Trophoblast cell (in vitro differentiated cells and primary cell): Measurements from ENCODE around the gene NR1H2.

Experiments
- DNase-seq, 2 donors: peaks; one replicate each; pipeline ENCODE4 v3.0.0-alpha.2; 2016
- H2AFZ ChIP-seq: 2 replicates; pipeline ENCODE4 v1.6.1; 2013; ENCODE audit warnings: low read length, moderate library complexity, mild to moderate bottlenecking; ENCODE audit not compliant: insufficient read depth, poor library complexity
- H2AK5ac ChIP-seq: 2 replicates; pipeline ENCODE4 v1.6.1; 2013; ENCODE audit warnings: mild to moderate bottlenecking, low read length
- H2BK120ac ChIP-seq: 2 replicates; pipeline ENCODE4 v1.6.1; 2013; ENCODE audit warnings: low read length, mild to moderate bottlenecking, moderate library complexity; ENCODE audit not compliant: insufficient read depth, poor library complexity
- H2BK12ac ChIP-seq: 2 replicates; pipeline ENCODE4 v1.6.1; 2013; ENCODE audit warnings: mild to moderate bottlenecking, low read length, moderate library complexity
- H2BK5ac ChIP-seq: 2 replicates; pipeline ENCODE4 v1.6.1; 2013; ENCODE audit warnings: low read length, low read depth, moderate library complexity, mild to moderate bottlenecking; ENCODE audit not compliant: poor library complexity
- H3K14ac ChIP-seq: 2 replicates; pipeline ENCODE4 v1.6.1; 2013; ENCODE audit warnings: mild to moderate bottlenecking, low read length
- H3K18ac ChIP-seq: 2 replicates; pipeline ENCODE4 v1.6.1; 2013; ENCODE audit warnings: mild to moderate bottlenecking, low read length
- H3K23ac ChIP-seq: 2 replicates; pipeline ENCODE4 v1.6.1; 2013; ENCODE audit warnings: low read length
- H3K27ac ChIP-seq: 2 replicates; pipeline ENCODE4 v1.5.1; 2013; ENCODE audit warnings: low read depth, mild to moderate bottlenecking, inconsistent platforms, low read length, moderate library complexity
- H3K27me3 ChIP-seq: 2 replicates; pipeline ENCODE4 v1.6.1; 2013; ENCODE audit warnings: inconsistent platforms, mild to moderate bottlenecking, low read length, moderate library complexity; ENCODE audit not compliant: insufficient read depth
- H3K36me3 ChIP-seq, 2 experiments: 1 replicate in 1 of 2; 2 replicates in 1 of 2; pipeline ENCODE4 v1.6.1; 2013; ENCODE audit warnings: low read length in 2 of 2, mild to moderate bottlenecking in 2 of 2, moderate library complexity in 1 of 2; ENCODE audit not compliant: insufficient read depth in 2 of 2, control insufficient read depth in 1 of 2
- H3K4ac ChIP-seq: 2 replicates; pipeline ENCODE4 v1.6.1; 2013; ENCODE audit warnings: low read depth, mild to moderate bottlenecking, low read length, moderate library complexity
- H3K4me1 ChIP-seq, 2 experiments: 1 replicate in 1 of 2; 2 replicates in 1 of 2; pipeline ENCODE4 v1.6.1; 2013; ENCODE audit warnings: low read length in 2 of 2, mild to moderate bottlenecking in 2 of 2, moderate library complexity in 1 of 2; ENCODE audit not compliant: insufficient read depth in 2 of 2, control insufficient read depth in 1 of 2
- H3K4me2 ChIP-seq: 2 replicates; pipeline ENCODE4 v1.6.1; 2013; ENCODE audit warnings: inconsistent platforms, mild to moderate bottlenecking, low read length, moderate library complexity
- H3K4me3 ChIP-seq: 2 replicates; pipeline ENCODE4 v1.5.1; 2013; ENCODE audit warnings: mild to moderate bottlenecking, low read depth, low read length, inconsistent platforms
- H3K79me1 ChIP-seq: one replicate; pipeline ENCODE4 v1.6.1; 2013; ENCODE audit warnings: low read length
- H3K79me2 ChIP-seq: 2 replicates; pipeline ENCODE4 v1.6.1; 2013; ENCODE audit warnings: low read length, mild to moderate bottlenecking; ENCODE audit not compliant: control insufficient read depth, insufficient read depth, poor library complexity
- H3K9ac ChIP-seq: 2 replicates; pipeline ENCODE4 v1.6.1; 2013; ENCODE audit warnings: mild to moderate bottlenecking, low read length
- H3K9me3 ChIP-seq: 2 replicates; pipeline ENCODE4 v1.6.1; 2013; ENCODE audit warnings: low read depth, mild to moderate bottlenecking, control low read depth, inconsistent platforms, low read length; ENCODE audit not compliant: insufficient read depth
- H4K12ac ChIP-seq: 2 replicates; pipeline ENCODE4 v1.6.1; 2013; ENCODE audit warnings: low read depth, mild to moderate bottlenecking, low read length, moderate library complexity
- H4K8ac ChIP-seq: 2 replicates; pipeline ENCODE4 v1.6.1; 2013; ENCODE audit warnings: low read depth, mild to moderate bottlenecking, low read length, moderate library complexity
- H4K91ac ChIP-seq: one replicate; pipeline ENCODE4 v1.6.1; 2013; ENCODE audit warnings: low read depth, mild to moderate bottlenecking, low read length, moderate library complexity
- WGBS: extraction: QIAGEN DNeasy Blood & Tissue Kit; methylation state at CpG from one replicate; pipeline ENCODE4 v1.1.7; 2013; ENCODE audit warnings: missing lambda C conversion rate; ENCODE audit not compliant: insufficient read length, insufficient coverage; ENCODE audit errors: extremely low coverage; 5-methylcytosine and 5-hydroxymethylcytosine counted together

NR1H2 gene

DNA sequence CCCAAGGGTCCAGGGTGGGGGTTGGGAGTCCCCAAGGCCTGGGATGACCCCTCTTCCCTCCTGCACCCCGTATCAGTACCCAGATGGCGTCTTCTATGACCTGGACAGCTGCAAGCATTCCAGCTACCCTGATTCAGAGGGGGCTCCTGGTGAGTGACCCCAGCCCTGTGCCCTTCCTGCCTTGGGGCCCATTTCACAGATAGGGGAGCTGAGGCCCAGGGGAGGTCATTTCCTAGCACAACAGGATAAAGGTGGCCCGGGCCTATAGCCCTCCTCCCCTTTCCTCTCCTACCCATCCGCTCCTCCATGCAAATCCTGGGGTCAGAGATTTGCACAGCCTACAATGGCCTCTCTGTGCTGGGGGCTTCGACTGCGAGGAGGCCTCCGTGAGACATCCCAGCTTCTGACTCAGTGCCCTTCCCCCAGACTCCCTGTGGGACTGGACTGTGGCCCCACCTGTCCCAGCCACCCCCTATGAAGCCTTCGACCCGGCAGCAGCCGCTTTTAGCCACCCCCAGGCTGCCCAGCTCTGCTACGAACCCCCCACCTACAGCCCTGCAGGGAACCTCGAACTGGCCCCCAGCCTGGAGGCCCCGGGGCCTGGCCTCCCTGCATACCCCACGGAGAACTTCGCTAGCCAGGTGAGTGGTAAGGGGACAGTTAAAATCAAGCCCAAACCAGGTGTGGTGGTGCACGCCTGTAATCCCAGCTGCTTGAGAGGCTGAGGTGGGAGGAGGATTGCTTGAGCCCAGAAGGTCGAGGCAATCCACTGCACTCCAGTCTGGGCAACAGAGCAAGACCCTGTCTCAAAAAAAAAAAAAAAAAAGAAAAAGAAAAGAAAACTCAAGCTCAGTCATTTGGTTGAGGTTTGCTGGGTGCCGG lies 46.4 kb downstream of the NR1H2 start:
- Histone ChIP-seq H3K27me3 (peaks cover 2% of the 10 kb centered on the region), H2BK120ac (no peak overlapping the region), H2BK12ac (no peak overlapping the region), H3K36me3 (no peaks in the 10 kb centered on the region), H2BK5ac (no peak overlapping the region), H3K4me2 (no peak overlapping the region), H3K9ac (no peak overlapping the region), H3K9me3 (peaks cover 1% of the 10 kb centered on the region), H4K91ac (no peak overlapping the region), H3K14ac (no peak overlapping the region), H3K27ac (no peak overlapping the region), H3K79me1 (no peaks in the 10 kb centered on the region), H3K4me1 (no peaks in the 10 kb centered on the region), H3K18ac (no peak overlapping the region), H3K4ac (no peak overlapping the region), H3K79me2 (no peaks in the 10 kb centered on the region), H2AFZ (no peak overlapping the region), H4K8ac (no peak overlapping the region), H3K23ac (no peak overlapping the region), H3K4me3 (no peak overlapping the region), H2AK5ac (no peak overlapping the region), H4K12ac (no peak overlapping the region)
- no peak for DNase-seq
- no CpG with 5 or more reads among the region's 18 CpGs for WGBS

DNA sequence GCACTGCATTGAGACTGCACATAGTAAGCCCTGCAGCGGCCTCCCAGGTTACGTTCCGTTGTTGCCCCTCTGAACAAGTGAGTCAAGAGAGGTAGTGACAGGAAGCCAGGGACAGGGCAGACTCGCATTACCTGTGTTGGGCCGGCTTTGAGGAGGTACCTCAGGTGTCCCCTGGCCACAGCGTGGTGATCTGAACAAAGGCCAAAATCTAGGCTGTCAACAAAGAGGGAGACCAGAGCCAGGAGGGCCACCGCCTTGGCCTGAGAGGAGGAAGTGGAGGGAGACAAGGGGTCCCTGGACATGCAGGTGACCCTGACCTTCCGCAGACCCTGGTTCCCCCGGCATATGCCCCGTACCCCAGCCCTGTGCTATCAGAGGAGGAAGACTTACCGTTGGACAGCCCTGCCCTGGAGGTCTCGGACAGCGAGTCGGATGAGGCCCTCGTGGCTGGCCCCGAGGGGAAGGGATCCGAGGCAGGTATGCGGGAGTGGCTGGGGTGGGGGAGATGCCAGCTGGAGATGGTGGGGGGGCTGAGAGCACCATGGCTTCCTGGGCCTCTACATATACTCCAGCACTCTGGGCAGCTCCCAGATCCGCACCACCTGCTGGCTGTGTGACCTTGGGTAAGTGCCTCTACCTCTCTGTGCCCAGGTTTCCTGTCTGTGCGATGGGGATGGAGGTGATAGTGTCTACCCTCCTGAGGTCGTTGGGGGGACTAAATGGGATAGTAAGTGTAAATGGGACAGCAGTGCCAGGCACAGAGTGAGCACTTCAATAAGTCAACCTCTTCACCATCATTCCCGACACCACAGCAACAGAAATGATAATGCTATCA lies 47.2 kb downstream of the NR1H2 start:
- no peak overlapping the region for H2BK5ac ChIP-seq
- no peak overlapping the region for H3K27ac ChIP-seq
- no CpG with 5 or more reads among the region's 22 CpGs for WGBS
- H2AFZ ChIP-seq, result no peak overlapping the region
- peaks cover 2% of the 10 kb centered on the region for H3K27me3 ChIP-seq
- no peak overlapping the region for H3K4me2 ChIP-seq
- H3K4ac ChIP-seq, result no peak overlapping the region
- no peak overlapping the region for H4K8ac ChIP-seq
- H2BK120ac ChIP-seq, result no peak overlapping the region
- H2AK5ac ChIP-seq, result no peak overlapping the region
- no peak overlapping the region for H3K23ac ChIP-seq
- H2BK12ac ChIP-seq, result no peak overlapping the region
- H3K4me3 ChIP-seq, result no peak overlapping the region
- H3K9ac ChIP-seq, result no peak overlapping the region
- no peaks in the 10 kb centered on the region for H3K36me3 ChIP-seq
- no peak for DNase-seq
- no peak overlapping the region for H3K14ac ChIP-seq
- H3K4me1 ChIP-seq, result no peaks in the 10 kb centered on the region
- H3K9me3 ChIP-seq, result no peaks in the 10 kb centered on the region
- H3K79me2 ChIP-seq, result no peaks in the 10 kb centered on the region
- H4K12ac ChIP-seq, result no peak overlapping the region
- no peaks in the 10 kb centered on the region for H3K79me1 ChIP-seq
- H3K18ac ChIP-seq, result no peak overlapping the region
- H4K91ac ChIP-seq, result no peak overlapping the region

DNA sequence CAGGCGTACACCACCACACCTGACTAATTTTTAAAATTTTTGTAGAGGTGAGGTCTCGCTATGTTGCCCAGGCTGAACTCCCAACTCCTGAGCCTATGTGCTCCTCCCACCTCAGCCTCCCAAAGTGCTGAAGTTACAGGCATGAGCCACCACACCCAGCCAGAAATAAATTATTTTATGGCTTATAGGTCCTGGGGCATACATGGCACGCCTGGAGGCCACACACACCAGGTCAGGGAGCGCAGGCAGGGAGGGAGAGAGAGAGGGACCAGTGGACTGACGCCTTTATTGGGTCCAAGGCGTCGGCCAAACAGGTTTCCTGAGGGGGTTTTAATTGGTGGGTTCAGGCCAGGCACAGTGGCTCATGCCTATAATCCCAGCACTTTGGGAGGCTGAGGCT lies 49.3 kb downstream of the NR1H2 start:
- H2BK120ac ChIP-seq, result no peak overlapping the region
- H3K9ac ChIP-seq, result no peak overlapping the region
- H3K27ac ChIP-seq, result no peak overlapping the region
- no CpG with 5 or more reads among the region's 7 CpGs for WGBS
- no peak overlapping the region for H3K4me3 ChIP-seq
- H4K91ac ChIP-seq, result no peak overlapping the region
- no peak overlapping the region for H2BK5ac ChIP-seq
- no peaks in the 10 kb centered on the region for H3K27me3 ChIP-seq
- H3K79me1 ChIP-seq, result no peaks in the 10 kb centered on the region
- H2BK12ac ChIP-seq, result no peak overlapping the region
- no peak overlapping the region for H4K12ac ChIP-seq
- no peak overlapping the region for H2AFZ ChIP-seq
- DNase-seq, result no peak
- no peak overlapping the region for H3K4me2 ChIP-seq
- H3K18ac ChIP-seq, result no peak overlapping the region
- no peaks in the 10 kb centered on the region for H3K36me3 ChIP-seq
- H3K14ac ChIP-seq, result no peak overlapping the region
- H3K4me1 ChIP-seq, result no peaks in the 10 kb centered on the region
- no peak overlapping the region for H3K4ac ChIP-seq
- H2AK5ac ChIP-seq, result no peak overlapping the region
- H3K79me2 ChIP-seq, result no peaks in the 10 kb centered on the region
- no peak overlapping the region for H4K8ac ChIP-seq
- no peak overlapping the region for H3K23ac ChIP-seq
- peaks cover 3% of the 10 kb centered on the region for H3K9me3 ChIP-seq

DNA sequence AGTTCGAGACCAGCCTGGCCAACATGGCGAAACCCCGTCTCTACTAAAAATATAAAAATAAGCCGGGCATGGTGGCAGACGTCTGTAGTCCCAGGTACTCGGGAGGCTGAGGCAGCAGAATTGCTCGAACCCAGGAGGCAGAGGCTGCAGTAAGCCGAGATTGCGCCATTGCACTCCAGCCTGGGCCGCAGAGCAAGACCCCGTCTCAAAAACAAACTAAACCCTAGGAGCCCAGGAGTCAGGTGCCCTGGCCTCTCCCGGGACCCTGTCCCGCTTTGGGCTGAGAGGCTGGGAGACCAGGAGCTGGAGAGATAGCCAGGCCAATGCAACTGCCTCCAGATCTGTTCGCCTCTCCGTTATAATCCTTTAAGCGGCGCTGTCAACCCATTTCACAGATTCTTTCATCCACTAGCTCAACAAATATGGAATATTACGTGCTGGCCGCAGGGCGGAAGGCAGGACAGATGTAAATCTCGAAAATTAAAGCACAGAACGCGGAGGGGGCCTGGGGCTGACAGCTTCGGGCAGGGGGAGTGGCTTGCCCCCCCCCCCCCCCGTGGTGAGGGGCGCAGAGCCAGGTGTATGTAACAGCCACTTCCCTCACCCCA lies 51.2 kb downstream of the NR1H2 start:
- no peak overlapping the region for H3K27ac ChIP-seq
- peaks cover 6% of the 10 kb centered on the region in 2 experiments for H3K4me1 ChIP-seq
- no peak overlapping the region for H2AK5ac ChIP-seq
- no peak overlapping the region for H3K4me2 ChIP-seq
- no peak overlapping the region for H3K23ac ChIP-seq
- H2BK5ac ChIP-seq, result no peak overlapping the region
- no peak overlapping the region for H3K14ac ChIP-seq
- no peak overlapping the region for H3K4me3 ChIP-seq
- H3K36me3 ChIP-seq, result no peaks in the 10 kb centered on the region
- peaks cover 7% of the 10 kb centered on the region for H3K79me1 ChIP-seq
- H3K27me3 ChIP-seq, result no peaks in the 10 kb centered on the region
- no peak overlapping the region for H2AFZ ChIP-seq
- H3K9me3 ChIP-seq, result peaks cover 3% of the 10 kb centered on the region
- no CpG with 5 or more reads among the region's 26 CpGs for WGBS
- H3K79me2 ChIP-seq, result peaks cover 2% of the 10 kb centered on the region
- no peak overlapping the region for H3K18ac ChIP-seq
- no peak overlapping the region for H2BK12ac ChIP-seq
- peak; percentile 7 to 62 for DNase-seq
- H3K9ac ChIP-seq, result no peak overlapping the region
- no peak overlapping the region for H4K91ac ChIP-seq
- H3K4ac ChIP-seq, result no peak overlapping the region
- no peak overlapping the region for H4K8ac ChIP-seq
- H2BK120ac ChIP-seq, result no peak overlapping the region
- H4K12ac ChIP-seq, result no peak overlapping the region
